Measurements from ENCODE around the gene SHISAL1. TPM values are rescaled to one million over a fixed set of nuclear protein-coding genes. Genes with fewer than 3 reads are reported as not detected.

Gene SHISAL1
- total RNA-seq, 1 experiment from 2014 or later, result not detected

DNA sequence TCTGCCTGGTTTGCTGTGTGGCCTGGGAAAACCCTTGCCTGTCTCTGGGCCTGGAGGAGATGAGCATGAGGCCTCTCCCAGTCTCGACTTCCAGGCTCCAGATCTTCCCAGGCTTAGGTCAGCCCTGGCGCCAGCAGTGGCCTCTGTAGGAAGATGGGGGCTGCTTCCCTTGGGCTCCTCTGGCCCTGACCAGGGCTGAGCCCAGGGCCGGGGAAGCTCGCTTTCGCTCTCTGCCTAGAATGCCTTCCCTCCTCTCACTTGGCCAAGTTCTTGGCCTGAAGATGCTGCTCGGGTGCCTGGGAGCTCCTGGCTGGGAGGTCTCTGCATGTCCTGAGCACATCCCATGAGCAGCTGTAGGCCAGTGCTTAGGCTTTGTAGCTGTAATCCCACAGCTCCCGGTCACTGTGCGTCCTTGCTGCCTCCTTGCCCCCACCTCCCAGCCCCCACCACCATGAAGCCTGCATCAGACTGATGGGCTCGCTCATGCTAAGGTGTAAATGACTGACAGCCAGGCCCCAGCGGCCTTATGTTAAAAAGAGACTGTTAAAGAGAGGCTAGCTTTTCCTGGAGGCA lies 25.5 kb downstream of the SHISAL1 start:
- DNase-seq, result no peak
- CTCF ChIA-PET, result interaction anchor here (1.0 kb wide), 1 partner anchor 28 kb away, joined by 3 read pairs; no protein-coding TSS in a partner anchor
- H3K4me3 Mint-ChIP-seq (ENCODE audit: low read depth, unreplicated experiment), result no peak overlapping the region
- H3K4me1 Mint-ChIP-seq (ENCODE audit: low read depth, unreplicated experiment), result no peaks in the 10 kb centered on the region
- H3K27me3 Mint-ChIP-seq (ENCODE audit: unreplicated experiment), result peaks cover 98% of the 10 kb centered on the region
- TF ChIP-seq, protein P1, sequence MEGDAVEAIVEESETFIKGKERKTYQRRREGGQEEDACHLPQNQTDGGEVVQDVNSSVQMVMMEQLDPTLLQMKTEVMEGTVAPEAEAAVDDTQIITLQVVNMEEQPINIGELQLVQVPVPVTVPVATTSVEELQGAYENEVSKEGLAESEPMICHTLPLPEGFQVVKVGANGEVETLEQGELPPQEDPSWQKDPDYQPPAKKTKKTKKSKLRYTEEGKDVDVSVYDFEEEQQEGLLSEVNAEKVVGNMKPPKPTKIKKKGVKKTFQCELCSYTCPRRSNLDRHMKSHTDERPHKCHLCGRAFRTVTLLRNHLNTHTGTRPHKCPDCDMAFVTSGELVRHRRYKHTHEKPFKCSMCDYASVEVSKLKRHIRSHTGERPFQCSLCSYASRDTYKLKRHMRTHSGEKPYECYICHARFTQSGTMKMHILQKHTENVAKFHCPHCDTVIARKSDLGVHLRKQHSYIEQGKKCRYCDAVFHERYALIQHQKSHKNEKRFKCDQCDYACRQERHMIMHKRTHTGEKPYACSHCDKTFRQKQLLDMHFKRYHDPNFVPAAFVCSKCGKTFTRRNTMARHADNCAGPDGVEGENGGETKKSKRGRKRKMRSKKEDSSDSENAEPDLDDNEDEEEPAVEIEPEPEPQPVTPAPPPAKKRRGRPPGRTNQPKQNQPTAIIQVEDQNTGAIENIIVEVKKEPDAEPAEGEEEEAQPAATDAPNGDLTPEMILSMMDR (IDR thresholded peaks at IDR 0.05; ENCODE audit: unreplicated experiment), result no peak
- intact Hi-C loops (cut with micrococcal nuclease; ENCODE audit: unreplicated experiment), result no loop called here
- BruUV-seq (replicated peaks), result no TSS peak
- H3K9me3 Mint-ChIP-seq (ENCODE audit: low read depth, unreplicated experiment), result no peaks in the 10 kb centered on the region
- H3K27ac Mint-ChIP-seq (ENCODE audit: unreplicated experiment), result no peak overlapping the region
- H3K36me3 Mint-ChIP-seq (ENCODE audit: insufficient read depth, unreplicated experiment), result no peaks in the 10 kb centered on the region

DNA sequence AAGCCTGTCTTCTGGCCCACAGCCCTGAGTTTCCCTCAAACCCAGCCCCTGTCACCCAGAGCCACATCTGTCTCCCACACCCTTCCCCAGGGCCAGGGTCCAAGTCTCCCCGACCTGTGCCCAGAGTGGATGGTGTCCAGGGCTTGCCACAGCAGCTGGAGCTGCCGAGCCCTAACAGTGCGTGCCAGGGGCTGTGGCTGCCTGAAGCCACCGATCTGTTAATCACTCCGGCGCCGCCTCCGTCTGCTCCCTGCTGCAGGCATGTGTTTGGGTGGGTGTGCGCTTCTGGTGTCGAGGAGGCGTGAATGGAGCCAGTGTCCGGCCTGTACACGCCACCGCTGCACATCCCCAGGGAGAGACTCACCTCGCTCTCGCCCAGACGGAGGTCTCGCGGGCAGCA lies 26.1 kb downstream of the SHISAL1 start:
- TF ChIP-seq, protein P1 (IDR thresholded peaks at IDR 0.05; ENCODE audit: unreplicated experiment), result no peak
- no peaks in the 10 kb centered on the region for H3K9me3 Mint-ChIP-seq (ENCODE audit: low read depth, unreplicated experiment)
- no peak for DNase-seq
- H3K4me1 Mint-ChIP-seq (ENCODE audit: low read depth, unreplicated experiment), result no peaks in the 10 kb centered on the region
- peaks cover 98% of the 10 kb centered on the region for H3K27me3 Mint-ChIP-seq (ENCODE audit: unreplicated experiment)
- H3K4me3 Mint-ChIP-seq (ENCODE audit: low read depth, unreplicated experiment), result no peak overlapping the region
- no peaks in the 10 kb centered on the region for H3K36me3 Mint-ChIP-seq (ENCODE audit: insufficient read depth, unreplicated experiment)
- BruUV-seq (replicated peaks), result no TSS peak
- no peak overlapping the region for H3K27ac Mint-ChIP-seq (ENCODE audit: unreplicated experiment)
- intact Hi-C loops (cut with micrococcal nuclease; ENCODE audit: unreplicated experiment), result no loop called here
- CTCF ChIA-PET, result interaction anchor here (1.0 kb wide), 1 partner anchor 28 kb away, joined by 3 read pairs; no protein-coding TSS in a partner anchor

DNA sequence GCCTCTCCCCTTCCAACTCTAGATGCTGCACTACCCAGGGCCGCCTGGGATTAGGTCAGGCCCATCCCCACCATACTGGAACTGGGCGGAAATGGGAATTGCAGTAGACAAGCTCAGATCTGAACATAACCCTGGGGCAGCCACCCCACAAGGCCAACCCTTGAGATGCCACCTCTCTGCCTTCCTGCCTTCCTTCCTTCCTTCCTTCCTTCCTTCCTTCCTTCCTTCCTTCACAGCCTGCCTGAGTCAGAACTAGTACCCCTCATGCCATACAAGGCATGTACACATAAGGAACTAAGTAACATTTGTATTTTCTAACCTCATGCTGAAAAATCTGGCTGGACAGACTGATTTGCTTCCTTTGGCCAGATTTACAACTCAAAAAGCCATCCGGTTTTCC lies 28.0 kb downstream of the SHISAL1 start:
- Mint-ChIP-seq H3K4me3 (ENCODE audit: low read depth, unreplicated experiment) (no peak overlapping the region), H3K27me3 (ENCODE audit: unreplicated experiment) (peaks cover 98% of the 10 kb centered on the region), H3K36me3 (ENCODE audit: insufficient read depth, unreplicated experiment) (no peaks in the 10 kb centered on the region), H3K27ac (ENCODE audit: unreplicated experiment) (no peak overlapping the region), H3K4me1 (ENCODE audit: low read depth, unreplicated experiment) (no peaks in the 10 kb centered on the region), H3K9me3 (ENCODE audit: low read depth, unreplicated experiment) (no peaks in the 10 kb centered on the region)
- intact Hi-C loops (cut with micrococcal nuclease; ENCODE audit: unreplicated experiment), result no loop called here
- CTCF ChIA-PET, result interaction anchor here (0.7 kb wide), 1 partner anchor 22 kb away, joined by 5 read pairs; no protein-coding TSS in a partner anchor
- no peak for DNase-seq
- no TSS peak for BruUV-seq (replicated peaks)
- TF ChIP-seq, protein P1 (IDR thresholded peaks at IDR 0.05; ENCODE audit: unreplicated experiment), result no peak

DNA sequence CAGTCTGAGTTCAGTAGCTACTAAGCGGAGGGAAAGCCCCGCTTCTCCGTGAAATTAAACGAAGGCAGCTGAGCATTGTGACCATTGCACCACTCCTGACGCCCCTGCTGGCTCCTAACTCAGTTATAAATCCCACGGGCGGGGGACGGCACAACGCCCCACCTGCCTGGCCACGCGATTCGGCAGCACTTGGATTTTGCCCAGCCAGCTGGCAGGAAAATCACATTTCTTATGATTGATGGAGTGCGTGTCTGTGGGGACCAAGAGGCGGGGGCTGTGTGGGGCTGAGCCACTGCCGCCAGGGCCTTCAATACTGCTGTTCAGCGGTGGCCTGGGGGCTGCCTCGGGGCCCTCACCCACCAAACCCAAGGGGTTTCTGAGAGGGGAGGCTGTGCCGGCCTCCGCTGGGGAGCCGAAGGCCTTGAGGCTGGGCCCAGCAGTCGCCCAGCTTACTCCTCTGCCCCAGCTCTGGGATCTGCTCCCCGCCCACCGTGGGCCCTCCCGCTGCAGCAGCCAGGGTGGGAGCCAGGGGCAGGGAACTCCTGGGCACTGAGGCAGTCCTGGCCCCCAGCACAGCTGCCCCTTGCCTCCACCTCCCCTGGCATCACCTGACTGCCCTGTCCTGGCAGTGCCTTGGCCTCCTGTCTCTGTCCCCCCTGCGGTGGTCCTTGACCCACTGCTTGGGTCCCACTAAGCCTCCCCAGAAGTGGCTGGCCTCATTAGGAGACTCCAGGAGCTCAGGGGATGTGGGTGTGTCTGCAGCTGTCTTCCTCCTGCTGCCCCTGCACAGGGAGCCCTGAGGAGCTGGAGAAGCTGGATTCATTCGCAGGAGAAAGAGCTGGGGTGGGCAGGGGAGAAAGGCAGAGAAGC lies 30.7 kb downstream of the SHISAL1 start:
- Mint-ChIP-seq H3K4me1 (ENCODE audit: low read depth, unreplicated experiment) (no peaks in the 10 kb centered on the region), H3K36me3 (ENCODE audit: insufficient read depth, unreplicated experiment) (no peaks in the 10 kb centered on the region), H3K27ac (ENCODE audit: unreplicated experiment) (no peak overlapping the region), H3K27me3 (ENCODE audit: unreplicated experiment) (peaks cover 100% of the 10 kb centered on the region), H3K9me3 (ENCODE audit: low read depth, unreplicated experiment) (no peaks in the 10 kb centered on the region), H3K4me3 (ENCODE audit: low read depth, unreplicated experiment) (no peak overlapping the region)
- intact Hi-C loops (cut with micrococcal nuclease; ENCODE audit: unreplicated experiment), result no loop called here
- no TSS peak for BruUV-seq (replicated peaks)
- DNase-seq, result no peak
- CTCF ChIA-PET, result interaction anchor here (0.5 to 0.6 kb wide), 2 partner anchors 9 to 353 kb away, joined by 3 to 5 read pairs; no protein-coding TSS in a partner anchor
- TF ChIP-seq, protein P1 (IDR thresholded peaks at IDR 0.05; ENCODE audit: unreplicated experiment), result no peak
